ENCODE data around the gene GSTO1. TPM values are rescaled to one million over a fixed set of nuclear protein-coding genes. Genes with fewer than 3 reads are reported as not detected.

Gene GSTO1
- total and polyA plus RNA-seq, 9 of the 15 experiments (the other 6 are each of a cell fraction or from before 2014, with no cell fraction given): 136 to 592 (median 237) TPM

- TF ChIP-seq, protein P1, sequence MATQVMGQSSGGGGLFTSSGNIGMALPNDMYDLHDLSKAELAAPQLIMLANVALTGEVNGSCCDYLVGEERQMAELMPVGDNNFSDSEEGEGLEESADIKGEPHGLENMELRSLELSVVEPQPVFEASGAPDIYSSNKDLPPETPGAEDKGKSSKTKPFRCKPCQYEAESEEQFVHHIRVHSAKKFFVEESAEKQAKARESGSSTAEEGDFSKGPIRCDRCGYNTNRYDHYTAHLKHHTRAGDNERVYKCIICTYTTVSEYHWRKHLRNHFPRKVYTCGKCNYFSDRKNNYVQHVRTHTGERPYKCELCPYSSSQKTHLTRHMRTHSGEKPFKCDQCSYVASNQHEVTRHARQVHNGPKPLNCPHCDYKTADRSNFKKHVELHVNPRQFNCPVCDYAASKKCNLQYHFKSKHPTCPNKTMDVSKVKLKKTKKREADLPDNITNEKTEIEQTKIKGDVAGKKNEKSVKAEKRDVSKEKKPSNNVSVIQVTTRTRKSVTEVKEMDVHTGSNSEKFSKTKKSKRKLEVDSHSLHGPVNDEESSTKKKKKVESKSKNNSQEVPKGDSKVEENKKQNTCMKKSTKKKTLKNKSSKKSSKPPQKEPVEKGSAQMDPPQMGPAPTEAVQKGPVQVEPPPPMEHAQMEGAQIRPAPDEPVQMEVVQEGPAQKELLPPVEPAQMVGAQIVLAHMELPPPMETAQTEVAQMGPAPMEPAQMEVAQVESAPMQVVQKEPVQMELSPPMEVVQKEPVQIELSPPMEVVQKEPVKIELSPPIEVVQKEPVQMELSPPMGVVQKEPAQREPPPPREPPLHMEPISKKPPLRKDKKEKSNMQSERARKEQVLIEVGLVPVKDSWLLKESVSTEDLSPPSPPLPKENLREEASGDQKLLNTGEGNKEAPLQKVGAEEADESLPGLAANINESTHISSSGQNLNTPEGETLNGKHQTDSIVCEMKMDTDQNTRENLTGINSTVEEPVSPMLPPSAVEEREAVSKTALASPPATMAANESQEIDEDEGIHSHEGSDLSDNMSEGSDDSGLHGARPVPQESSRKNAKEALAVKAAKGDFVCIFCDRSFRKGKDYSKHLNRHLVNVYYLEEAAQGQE (IDR thresholded peaks at IDR 0.05; ENCODE audit: borderline replicate concordance): no peak
- TF ChIP-seq, protein P1 (CRISPR knock-in tag; IDR thresholded peaks at IDR 0.05; ENCODE audit: low read depth): no peak
- TF ChIP-seq BRF1 (IDR thresholded peaks at IDR 0.05; ENCODE audit: borderline replicate concordance, extremely low read depth, insufficient read length) (no peak), SMARCC2 (IDR thresholded peaks at IDR 0.05; ENCODE audit: low read depth) (no peak), ADNP (tag; IDR thresholded peaks at IDR 0.05) (no peak), TAF9B (IDR thresholded peaks at IDR 0.05; ENCODE audit: partially characterized antibody) (no peak), SAP30 (IDR thresholded peaks at IDR 0.05; ENCODE audit: borderline replicate concordance, insufficient read depth, low read depth, low read length, poor library complexity, severe bottlenecking) (peak; percentile 75), MBD1 (CRISPR knock-in tag; IDR thresholded peaks at IDR 0.05) (no peak)
- TF ChIP-seq, protein P2, sequence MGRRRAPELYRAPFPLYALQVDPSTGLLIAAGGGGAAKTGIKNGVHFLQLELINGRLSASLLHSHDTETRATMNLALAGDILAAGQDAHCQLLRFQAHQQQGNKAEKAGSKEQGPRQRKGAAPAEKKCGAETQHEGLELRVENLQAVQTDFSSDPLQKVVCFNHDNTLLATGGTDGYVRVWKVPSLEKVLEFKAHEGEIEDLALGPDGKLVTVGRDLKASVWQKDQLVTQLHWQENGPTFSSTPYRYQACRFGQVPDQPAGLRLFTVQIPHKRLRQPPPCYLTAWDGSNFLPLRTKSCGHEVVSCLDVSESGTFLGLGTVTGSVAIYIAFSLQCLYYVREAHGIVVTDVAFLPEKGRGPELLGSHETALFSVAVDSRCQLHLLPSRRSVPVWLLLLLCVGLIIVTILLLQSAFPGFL (CRISPR knock-in tag; IDR thresholded peaks at IDR 0.05): no peak
- TF ChIP-seq, protein P3, sequence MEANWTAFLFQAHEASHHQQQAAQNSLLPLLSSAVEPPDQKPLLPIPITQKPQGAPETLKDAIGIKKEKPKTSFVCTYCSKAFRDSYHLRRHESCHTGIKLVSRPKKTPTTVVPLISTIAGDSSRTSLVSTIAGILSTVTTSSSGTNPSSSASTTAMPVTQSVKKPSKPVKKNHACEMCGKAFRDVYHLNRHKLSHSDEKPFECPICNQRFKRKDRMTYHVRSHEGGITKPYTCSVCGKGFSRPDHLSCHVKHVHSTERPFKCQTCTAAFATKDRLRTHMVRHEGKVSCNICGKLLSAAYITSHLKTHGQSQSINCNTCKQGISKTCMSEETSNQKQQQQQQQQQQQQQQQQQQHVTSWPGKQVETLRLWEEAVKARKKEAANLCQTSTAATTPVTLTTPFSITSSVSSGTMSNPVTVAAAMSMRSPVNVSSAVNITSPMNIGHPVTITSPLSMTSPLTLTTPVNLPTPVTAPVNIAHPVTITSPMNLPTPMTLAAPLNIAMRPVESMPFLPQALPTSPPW (CRISPR knock-in tag; IDR thresholded peaks at IDR 0.05): peak; percentile 51
Observed at GRCh38 chr10:104231784-104232612, 22.7 kb upstream of the GSTO1 start, which contains the start of gene CFAP43 (continued).
